Loucy (cell line): ENCODE results near the gene FAM83F.

Source experiments
- EZH2phosphoT487 ChIP-seq: fragments of 200-600 bp; IDR thresholded peaks from 2 replicates; pipeline ENCODE4 v1.6.1; 2018; ENCODE audit warnings: antibody characterized with exemption, mild to moderate bottlenecking, moderate library complexity, borderline replicate concordance
- TF ChIP-seq, protein P1 (sequence below): fragments of 200-600 bp; sonication (generic); conservative IDR thresholded peaks from 2 replicates; pipeline ENCODE4 v1.5.1; 2014; ENCODE audit warnings: mild to moderate bottlenecking, antibody characterized with exemption, low read length

- TF ChIP-seq, protein P1, sequence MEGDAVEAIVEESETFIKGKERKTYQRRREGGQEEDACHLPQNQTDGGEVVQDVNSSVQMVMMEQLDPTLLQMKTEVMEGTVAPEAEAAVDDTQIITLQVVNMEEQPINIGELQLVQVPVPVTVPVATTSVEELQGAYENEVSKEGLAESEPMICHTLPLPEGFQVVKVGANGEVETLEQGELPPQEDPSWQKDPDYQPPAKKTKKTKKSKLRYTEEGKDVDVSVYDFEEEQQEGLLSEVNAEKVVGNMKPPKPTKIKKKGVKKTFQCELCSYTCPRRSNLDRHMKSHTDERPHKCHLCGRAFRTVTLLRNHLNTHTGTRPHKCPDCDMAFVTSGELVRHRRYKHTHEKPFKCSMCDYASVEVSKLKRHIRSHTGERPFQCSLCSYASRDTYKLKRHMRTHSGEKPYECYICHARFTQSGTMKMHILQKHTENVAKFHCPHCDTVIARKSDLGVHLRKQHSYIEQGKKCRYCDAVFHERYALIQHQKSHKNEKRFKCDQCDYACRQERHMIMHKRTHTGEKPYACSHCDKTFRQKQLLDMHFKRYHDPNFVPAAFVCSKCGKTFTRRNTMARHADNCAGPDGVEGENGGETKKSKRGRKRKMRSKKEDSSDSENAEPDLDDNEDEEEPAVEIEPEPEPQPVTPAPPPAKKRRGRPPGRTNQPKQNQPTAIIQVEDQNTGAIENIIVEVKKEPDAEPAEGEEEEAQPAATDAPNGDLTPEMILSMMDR, result no peak
- TF ChIP-seq EZH2phosphoT487, result no peak
Measured at GRCh38 chr22:39952347-39952746, 42.4 kb upstream of the FAM83F start.
